DMS 273 treated with DMSO at 0.1 percent for 48 hours (cell line): Measurements from ENCODE around the gene KIZ.
"Not testable (repeated sequence)": the region's sequence is repeated elsewhere in the genome, so short reads cannot be mapped to it uniquely, and the experiment has no call there.

Source experiments
- DNase-seq: peaks from one replicate; lab custom pipeline; 2025; lab: John Stamatoyannopoulos, UW

The KIZ gene

DNA sequence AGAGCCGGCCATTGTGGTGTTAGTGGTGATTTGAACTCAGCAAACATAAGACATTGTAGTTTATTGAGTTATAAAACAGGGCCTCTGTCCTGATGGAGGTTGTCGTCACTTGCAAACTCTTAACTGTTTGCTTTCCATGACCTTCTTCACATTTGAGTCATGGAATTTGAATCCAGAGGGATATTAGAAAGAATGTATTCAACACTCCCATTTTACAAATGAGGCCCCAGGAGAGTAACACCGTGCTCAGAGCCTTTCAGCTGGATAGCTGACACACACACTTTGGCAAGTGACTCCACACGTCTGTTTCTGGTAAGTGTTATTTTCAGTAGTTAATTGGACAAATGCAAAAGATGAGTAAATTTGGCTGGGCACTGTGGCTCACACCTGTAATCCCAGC is 104.8 kb downstream of the KIZ start:
- DNase-seq, result no peak

DNA sequence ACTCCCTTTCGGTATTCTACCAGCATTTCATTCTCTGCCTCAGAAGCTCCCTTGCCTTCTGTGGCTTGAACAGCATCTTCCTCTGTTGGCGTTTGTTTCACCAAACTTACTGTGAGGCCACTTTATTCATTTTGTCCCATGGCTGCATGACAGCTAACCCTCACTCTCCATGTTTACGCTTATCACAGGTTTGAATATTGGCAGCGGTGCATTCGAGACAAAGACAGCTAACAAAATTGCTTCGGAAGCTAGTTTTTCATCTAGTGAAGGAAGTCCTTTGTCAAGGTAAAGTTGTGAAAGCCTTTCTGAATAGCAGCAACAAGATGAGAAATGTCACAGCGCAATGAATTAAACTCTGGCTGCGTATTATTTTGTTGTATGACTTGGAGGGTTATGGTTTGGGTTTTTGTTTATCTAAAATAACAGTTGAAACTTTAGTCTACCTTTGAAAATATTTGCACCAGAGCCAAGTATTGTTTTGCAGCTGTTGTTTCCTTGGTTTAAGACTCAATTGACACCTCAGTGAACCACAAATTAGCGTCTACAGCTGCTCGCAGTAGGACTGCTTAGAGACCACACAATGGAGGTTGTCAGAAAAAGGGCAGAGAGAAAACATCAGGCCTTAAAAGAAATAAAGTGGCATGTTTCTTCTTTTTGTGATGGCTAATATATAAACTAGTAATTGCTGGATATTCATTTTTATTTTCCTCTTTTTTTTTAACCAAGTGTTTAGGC is 106.8 kb downstream of the KIZ start:
- DNase-seq, result no peak

DNA sequence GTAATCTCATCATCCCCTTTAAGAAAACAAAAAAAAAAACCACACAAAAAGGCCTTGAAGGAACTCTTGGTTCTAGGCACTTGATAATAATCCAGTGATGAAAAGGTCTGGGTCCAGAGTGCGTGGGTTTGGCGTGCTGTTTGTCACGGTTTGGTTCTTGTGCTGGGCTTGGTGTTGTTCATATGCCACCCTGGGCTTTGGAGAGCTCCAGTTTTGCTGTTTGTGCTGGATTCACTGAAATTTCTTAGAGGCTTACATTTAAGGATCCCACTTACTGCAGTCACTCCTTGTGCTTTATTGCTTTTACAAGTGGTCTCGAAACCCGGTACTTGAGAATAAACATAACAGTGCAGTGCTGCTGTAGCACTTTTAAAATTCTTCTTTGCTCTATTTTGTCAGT is 108.4 kb downstream of the KIZ start:
- DNase-seq, result no peak

DNA sequence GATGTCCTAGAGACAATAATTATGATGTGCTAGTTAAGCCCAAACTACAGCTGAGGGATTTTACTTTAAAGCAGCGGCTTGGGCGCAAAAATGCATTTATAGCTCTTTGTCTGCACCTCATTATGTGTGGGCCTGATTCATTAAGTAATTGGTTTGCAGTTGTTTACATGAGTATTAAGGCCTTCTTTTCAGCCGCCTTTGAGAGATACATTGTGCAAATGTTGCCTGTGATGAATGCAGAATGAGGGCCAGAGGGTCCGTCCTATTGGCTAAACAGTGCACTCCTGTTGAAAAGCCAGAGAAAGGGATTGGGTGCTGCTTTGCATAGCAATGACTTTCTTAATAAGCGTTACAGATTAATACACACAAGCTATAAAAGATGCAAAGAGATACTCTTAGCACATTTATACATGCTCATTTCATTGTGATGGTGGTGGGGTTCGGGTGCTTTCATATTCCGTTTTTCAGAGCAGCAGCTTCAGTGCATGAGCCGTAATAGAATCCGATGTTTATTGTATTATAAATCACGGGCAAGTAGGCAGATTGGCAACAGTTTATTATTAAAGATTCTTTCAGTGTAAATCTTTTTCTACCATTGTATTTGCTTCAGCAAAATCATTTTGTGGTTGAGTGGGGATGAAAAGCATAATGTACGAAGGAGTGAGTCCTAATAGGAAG is 109.1 kb downstream of the KIZ start:
- DNase-seq, result no peak

DNA sequence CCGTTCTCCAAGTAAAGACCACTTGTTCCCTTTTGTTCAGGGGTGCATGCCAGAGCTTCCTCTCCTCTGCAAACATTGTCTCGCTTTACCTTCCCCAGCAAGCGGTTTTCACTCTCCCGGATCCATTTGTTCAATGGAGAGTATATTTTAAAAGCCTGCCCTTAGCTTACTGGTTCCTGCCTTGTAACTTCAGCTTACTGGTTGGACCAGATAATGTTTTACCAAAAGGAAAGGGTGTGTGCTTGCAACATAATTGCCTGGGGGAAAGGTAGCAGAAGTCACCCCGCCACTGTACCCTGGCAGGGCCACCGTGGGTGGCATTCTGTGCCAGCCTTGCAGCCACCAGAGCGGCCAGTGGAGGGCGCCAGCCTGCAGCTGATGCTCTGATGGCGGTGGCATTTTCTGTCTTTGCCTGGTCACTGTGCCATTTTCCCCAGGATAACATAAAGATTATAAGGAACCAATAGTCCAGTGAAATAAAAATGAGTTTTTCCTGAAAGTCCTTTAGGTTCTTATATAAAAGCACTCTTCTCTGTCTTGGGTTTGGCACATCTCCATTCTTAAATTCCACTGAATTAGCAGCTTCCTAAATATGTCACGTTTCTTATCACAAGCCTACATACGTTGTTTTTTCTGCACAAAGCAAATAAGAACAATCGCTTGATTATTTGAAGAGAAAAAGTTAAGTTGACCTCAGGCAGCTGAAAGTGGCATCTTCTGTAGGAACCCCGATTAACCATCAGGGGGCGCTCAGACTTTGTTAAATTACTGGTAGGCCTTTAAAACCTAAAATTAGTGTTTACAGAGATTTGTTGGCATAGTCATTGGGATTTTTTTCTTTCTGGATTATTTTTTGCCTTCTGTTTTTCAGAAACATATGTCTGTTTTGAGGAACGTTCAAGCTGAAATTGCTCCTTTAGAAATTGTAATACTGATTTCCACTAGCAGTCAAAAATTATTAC is 109.9 kb downstream of the KIZ start:
- DNase-seq, result peak; percentile 28

DNA sequence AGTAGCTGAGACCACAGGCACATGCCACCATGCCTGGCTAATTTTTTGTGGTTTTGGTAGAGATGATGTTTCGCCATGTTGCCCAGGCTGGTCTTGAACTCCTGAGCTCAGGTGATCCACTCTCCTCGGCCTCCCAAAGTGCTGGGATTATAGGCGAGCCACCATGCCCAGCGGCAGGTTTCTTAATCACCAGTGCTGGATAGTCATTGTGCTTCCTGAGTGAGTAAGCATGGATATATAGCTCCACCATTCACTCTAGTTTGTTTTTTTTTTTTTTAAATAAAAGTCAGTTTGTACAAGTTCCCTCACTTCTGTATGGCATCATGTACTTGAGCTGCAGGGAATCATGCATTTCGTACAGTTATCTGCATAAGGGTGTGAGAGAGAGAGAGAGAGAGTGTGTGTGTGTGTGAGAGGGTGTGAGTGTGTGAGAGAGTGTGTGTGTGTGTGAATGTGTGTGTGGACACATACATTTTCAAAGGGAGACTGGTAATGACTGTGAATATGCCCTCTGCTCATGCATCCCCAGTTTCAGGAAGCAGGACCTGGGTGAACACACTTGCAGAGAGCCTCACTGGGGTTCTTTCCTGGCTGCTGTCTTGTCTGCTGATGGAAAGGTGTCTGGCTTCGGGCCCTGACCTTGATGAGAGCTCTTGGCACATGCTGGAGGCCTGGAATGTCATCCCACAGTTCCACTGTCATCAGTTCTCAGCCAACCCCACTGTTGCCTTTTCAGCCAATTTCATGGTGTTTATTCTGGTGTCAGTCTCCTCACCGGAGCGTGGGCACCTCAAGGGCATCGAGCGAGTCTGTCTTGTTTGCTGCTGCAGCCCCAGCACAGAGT is 112.3 kb downstream of the KIZ start:
- DNase-seq, result no peak

DNA sequence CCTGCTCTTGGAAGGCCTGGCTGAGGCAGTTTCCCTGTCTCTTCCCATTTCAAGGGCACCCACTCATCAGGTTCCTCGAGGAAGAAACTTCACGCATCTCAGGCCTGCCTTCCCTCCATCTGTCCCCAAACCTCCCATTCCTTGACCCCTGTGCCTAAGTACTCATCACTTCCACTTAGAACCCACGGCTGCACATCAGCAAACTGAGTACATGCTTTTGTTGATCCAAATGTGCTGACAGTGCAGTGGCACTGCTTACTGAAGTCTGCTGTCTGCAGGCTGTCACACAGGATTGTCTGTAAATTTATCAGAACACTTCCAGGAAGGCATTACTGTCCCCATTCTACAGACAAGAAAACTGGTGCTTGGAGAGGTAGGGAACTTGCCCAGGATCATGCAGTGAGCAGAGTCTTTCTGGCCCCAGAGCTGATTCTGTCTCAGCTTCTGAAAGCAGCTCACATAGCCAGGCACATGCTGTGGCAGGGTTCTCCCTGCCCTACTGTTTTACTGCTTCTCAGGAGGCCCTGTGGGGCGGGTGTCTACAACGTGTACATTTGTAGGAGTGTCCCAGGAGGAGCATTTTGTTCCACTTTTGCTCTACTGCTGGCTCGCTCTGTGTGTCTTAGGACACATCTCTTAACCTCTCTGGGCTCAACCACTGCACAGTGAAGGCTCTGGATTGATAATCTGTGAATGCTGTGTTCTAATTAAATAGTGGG is 113.1 kb downstream of the KIZ start:
- no peak for DNase-seq

DNA sequence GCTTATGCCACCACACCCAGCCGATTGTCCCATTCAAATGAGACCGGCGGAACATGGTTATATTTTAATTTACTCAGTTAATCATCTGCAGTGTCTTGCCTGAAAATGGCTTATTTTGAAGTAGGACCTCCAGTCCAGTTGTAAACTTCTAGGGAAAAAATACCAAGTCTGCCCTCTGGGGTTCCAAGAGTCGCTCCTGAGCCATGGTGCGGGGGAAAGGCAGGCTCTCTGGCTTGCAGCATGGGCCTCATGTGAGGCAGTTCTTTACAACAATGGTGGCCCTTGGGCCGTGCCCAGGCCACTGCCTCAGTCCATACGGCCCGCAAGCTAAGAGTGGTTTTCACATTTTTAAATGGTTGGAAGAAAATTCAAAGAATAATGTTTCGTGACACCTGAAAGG is 114.5 kb downstream of the KIZ start:
- no peak for DNase-seq

DNA sequence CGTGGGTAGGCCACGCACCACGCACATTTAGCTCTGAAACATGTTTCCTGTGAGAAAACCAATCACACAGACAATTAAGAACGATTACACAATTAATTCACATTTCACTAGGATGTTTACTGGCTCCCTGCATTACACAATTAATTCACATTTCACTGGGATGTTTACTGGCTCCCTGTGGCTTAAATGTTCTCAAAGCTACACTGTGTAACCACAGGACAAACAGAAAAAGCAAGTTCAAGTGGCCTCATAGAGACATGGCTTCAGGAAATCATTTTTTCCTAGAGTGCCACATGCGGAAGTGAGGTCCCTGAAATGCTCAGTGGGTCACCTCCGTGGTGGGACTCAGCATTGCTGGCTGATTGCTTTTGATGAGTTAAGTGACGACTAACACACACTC is 115.5 kb downstream of the KIZ start:
- no peak for DNase-seq

DNA sequence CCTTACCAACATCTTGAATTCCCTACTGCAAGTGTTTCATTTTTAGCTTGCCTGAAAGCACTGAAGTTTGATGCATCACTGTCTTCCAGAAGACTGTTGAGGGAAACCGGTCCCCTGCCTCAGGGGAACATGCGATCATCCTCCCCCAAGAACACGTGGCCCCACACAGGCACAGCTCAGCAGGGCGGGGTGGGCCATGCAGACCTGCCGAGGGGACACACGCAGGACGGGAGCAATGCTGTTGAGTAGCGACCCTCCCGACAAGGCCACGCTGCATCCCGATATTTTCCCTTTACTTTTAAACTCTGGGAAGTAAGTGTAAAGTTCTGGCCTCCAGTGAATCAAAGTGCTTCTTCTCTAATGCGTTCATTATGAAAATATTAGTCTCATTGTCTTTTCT is 117.9 kb downstream of the KIZ start:
- DNase-seq, result no peak

DNA sequence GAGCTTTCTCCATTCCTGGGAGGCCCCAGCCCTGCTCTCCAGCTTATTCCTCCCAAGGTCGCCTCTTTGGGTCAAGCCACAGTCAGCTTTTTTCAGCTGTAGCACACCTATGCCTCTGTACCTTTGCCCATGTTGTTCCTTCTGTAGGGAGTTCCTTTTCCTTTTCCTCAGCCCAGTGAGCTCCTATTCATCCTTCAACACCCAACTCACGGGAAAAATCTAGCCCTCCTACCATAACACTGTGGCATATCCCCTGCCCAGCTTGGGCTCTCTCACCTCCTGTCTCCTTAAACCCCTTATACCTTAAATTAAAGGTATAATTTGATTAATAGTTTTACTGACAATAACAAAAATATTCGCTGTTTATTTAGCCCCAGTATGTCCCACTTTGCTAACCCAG is 118.9 kb downstream of the KIZ start:
- DNase-seq, result no peak

DNA sequence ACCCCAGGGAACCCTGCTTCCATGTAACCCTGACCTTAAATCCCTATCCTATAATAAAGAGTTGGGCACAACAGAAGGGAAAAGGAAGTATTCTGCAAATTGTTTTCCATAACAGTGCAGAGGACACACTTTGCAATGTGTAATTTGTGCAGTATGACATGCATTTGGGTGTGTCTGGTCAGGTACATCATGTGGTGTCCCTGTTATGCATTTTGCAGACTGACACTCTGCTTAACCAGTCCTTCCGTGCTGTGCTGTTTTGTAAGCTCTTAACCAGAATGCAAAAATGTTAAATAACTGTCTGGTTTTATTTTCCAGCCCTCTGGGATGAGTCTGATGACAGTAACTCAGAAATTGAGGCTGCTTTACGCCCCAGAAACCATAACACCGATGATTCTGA is 120.3 kb downstream of the KIZ start:
- DNase-seq, result no peak

DNA sequence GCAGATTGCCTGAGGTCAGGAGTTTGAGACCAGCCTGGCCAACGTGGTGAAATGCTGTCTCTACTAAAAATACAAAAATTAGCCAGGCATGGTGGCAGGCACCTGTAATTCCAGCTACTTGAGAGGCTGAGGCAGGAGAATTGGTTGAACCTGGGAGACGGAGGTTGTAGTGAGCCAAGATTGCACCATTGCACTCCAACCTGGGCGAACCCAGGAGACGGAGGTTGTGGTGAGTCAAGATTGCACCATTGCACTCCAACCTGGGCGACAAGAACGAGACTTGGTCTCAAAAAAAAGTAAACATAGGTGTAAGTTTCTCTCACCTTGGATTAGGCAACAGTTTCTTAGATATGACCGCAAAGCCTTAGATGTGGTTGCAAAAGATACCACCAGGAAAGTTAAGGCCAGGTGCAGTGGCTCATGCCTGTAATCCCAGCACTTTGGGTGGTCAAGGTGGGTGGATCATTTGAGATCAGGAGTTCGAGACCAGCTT is 121.8 kb downstream of the KIZ start:
- DNase-seq, result not testable (repeated sequence)

DNA sequence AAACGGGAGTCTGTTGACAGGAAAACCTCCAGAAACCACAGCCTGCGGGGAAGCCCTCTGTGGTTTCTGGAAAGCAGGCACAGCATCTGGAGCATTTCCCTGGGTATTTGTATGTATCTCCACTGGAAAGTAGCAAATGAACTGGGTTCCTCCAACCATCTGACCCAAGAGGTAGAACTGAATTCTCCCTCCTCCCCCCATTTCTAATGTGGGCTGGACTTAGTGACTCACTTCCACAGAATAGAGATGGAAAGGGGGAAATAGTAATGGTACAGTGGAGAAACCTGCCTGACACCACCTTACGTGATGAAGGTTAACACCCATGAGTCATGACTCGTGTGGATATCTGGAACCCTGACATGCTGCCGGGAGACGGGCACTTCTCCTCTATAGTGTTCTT is 125.4 kb downstream of the KIZ start:
- DNase-seq, result no peak

DNA sequence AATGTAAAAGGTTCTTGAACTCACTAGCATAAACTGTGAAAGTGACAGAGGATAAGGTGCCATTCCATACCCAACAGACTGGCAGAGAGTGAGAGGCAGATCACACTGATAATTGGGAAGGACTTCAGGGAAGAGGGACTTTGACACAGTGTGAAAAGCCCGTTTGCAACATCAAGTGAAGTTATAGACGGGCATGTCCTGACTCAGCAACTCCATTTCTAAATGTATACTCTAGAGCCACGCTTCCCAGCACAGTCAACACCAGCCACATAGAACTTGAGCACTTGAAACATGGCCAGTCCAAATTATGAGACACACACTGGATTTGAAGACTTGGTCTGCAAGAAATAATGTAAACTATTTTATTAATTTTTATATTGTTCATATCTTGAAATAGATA is 131.3 kb downstream of the KIZ start:
- DNase-seq, result no peak

DNA sequence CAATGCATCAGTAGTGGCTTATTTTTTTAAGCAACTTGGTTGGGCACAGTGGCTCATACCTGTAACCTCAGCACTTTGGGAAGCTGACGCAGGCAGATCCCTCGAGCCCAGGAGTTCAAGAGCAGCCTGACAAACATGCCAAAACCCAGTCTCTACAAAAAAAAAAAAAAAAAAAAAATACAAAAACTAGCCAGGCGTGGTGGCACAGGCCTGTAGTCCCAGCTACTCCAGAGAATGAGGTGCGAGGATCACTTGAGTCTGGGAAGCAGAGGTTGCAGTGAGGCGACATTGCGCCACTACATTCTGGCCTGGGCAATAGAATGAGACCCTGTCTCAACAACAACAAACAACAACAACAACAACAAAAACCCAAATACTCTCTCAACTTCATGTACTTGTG is 132.5 kb downstream of the KIZ start:
- DNase-seq, result no peak

DNA sequence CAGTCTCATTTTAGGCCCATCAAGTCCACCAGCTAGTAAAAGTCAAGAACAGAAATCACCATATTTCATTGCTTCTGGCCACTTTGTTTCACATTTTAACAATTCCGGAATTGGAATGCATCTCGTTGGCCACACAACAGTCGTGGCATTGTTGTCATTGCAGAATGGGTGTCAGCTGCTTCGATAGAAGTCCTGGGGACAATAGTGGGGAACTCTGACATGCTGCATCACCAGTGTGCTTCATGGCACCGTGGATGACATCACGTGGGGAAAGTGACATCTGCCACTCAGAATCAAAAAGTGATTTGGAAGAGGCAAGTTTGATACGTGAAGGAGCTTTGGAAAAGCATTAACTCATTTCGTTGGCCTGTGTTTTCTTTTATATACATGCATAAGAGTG is 133.5 kb downstream of the KIZ start:
- DNase-seq, result no peak

DNA sequence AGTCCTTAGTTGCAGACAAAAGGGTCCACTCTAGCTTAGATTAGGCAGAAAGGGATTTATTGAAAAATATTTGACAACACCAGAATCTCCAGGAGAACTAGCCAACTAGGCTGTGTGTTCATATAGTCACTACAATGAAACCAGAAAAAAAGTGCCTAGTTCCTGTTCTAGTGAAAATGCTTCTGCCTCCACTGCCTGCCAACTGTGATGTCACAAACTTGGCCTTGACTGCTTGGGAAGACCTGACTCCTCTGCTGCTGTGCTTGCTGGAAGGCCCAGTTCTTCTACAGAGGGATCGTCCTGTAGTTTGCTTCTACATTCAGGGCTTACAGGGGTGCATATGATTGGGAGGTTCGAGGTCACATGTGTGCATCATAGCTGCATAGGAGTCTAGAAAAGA is 136.9 kb downstream of the KIZ start:
- DNase-seq, result no peak

DNA sequence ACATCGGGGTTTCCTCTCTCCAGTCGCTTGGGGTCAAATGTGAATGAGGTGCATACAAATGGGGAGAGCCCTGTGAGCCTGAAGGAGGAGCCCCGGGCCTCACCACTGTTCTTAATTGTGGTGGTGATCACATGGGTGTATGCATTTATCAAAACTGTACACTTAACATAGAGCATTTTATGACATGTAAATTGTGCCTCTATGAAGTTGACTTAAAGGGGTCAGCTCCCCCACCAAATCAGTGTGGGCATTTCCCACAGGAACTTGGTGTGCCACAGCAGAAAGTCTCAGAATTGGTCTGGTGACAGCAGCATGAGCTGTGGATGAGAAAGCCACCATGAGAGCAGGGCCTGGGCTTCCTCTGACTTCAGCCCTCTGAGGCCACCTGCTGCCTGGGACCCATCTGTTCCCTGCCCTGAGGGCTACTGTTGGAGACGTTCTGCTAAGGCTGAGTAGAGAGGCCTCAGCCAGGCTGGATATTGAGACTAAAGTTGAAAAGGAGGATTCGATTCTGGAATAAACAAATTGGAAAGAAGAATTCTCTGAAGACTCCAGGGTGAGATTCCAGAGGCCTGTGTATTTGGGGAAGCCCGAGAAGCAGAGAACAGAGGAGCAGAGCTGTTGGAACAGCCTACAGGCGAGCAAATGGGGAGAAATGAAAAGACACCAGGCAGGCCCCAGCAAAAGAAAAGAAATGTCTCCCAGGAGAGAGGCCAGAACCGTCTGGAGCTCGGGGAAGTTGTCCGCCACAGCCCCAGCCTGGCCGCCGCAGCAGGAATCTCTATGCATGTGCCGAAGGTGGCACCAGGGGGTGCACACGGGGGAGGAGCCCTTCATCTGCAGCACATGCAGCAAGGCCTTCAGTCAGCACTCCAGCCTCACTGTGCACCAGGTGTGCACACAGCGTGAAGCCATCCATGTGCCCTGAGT is 139.6 kb downstream of the KIZ start:
- no peak for DNase-seq

DNA sequence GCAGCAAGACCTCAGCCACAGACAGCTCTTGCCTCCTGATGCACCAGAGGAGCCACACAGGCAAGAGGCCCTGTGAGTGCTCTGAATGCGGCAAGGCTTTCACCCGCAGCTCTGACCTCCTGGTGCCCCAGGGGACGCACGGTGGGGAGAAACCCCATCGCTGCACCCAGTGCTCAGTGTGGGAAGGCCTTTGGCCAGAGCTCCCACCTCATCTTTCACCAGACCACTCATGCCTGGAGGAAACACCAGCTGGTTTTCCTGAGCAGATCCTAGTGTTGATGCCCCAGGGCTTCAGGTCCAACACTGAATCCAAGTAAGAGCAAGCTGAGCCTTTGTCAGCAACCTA is 140.3 kb downstream of the KIZ start:
- DNase-seq, result no peak
